GM19467 (cell line): ENCODE measurements around the gene OTOA.
"Not testable (repeated sequence)": the region's sequence is repeated elsewhere in the genome, so short reads cannot be mapped to it uniquely, and the experiment has no call there.

ENCODE experiments used
- ATAC-seq: cut with Tn5 transposase; IDR thresholded peaks from one replicate; pipeline ENCODE4 v1.9.1; 2021; ENCODE audit warnings: mild to moderate bottlenecking, moderate library complexity; ENCODE audit not compliant: unreplicated experiment

OTOA gene

DNA sequence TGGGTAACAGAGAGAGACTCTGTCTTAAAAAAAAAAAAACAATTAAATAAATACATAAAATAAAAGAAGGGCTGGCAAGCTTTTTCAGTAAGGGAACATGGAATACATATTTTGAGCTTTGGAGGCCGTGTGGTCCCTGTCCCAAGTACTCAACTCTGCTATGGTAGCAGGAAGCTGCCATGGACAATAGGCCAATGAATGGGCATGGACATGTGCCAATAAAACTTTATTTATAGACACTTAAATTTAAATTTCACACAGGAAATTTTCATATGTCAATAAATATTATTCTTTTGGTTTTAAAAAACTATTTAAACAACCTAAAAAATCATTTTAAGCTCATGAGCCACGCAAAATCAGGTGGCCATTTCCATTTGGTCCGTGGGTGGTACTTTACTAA lies 3.8 kb downstream of the OTOA start:
- no peak for ATAC-seq

DNA sequence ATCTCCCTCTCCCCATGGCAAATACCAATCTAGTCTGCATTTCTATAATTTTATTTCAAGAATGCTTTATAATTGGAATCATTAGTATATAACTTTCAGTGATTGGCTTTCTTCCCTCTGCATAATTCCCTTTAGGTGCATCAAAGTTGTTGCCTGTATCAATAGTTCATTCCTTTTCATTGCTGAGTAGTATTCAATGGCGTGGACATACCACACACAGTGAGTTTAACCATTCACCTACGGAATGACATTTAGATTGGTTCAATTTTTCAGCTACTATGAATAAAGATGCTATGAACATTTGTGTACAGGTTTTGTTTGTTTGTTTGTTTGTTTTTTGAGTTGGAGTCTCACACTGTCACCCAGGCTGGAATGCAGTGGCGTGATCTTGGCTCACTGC lies 9.7 kb downstream of the OTOA start:
- no peak for ATAC-seq

DNA sequence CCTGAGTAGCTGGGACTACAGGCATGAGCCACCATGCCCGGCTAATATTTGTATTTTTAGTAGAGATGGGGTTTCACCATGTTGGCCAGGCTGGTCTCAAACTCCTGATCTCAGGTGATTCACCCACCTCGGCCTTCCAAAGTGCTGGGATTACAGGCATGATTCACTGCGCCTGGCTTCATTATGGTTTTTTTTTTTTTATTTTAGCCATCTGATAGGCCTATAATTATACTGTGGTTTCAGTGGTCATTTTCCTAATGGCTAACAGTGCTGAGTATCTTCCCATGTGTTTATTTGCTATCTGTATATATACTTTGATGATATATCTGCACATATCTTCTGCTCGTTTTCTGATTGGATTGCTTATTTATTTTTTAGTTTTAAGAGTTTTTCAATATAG lies 10.7 kb downstream of the OTOA start:
- ATAC-seq: not testable (repeated sequence)

DNA sequence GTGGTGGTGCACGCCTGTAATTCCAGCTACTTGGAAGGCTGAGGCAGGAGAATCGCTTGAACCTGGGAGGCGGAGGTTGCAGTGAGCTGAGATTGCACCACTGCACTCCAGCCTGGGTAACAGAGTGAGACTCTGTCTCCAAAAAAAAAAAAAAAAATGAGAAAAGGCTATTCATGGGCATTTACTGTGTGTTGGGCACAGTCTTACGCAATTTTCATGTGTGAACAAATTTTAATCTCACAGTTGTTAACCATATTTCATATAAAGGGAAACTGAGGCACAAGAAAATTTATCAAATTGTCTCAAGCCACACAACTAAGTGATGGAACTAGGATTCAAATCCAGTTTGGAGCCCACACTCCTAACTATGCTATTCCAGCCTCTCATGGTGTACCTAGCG lies 16.9 kb downstream of the OTOA start:
- not testable (repeated sequence) for ATAC-seq

DNA sequence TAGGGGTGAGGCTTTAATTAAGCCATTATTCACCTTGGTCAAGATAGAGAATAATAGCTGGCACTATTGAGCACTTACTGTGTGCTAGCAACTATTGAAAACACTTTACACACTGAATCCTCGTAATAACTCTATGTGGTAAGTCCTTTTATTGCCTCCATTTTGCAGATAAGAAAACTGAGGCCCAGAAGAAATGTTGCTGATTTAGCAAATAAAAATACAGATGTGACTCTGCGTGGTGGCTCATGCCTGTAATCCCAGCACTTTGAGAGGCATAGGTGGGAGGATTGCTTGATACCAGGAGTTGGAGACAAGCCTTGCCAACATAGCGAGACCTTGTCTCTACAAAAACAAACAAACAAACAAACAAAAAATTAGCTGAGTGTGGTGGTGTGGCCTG lies 19.4 kb downstream of the OTOA start:
- ATAC-seq: no peak

DNA sequence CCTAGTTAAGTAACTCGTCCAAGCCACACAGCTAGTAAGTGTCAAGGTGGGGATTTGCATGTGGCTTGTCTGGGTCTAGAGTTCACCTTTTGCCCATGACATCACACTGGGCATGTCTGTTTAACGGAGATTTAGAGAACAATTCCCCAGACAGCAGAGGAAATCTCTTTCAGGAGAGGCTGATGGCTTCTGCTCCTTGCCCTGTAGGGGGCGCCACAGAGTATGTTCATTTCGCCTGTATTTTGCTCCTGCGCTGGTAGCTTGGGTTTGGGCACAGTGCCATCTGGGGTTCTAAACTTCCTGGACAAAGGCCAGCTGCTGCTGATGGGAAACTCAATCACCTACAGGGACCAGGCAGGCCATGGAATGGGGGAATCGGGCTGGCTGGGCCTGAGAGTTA lies 20.4 kb downstream of the OTOA start:
- ATAC-seq: no peak

DNA sequence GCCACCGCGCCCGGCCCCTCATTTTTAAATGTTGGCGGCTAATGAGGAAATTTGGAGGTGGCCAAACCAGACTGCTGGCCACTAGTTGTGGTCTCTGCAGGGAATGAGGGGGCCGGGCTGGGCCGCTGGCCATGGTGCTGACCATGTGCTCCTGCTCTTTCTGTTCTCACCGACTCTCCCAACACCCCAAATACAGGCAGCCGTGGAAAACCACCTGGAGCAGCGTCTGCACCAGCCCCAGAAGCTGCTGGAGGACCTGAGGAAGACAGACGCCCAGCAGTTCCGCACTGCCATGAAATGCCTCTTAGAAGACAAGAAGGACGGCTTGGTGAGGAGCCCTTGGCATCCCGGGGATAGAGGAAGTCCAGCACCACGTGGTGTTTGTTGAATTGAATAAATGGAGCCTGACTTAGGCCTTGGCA lies 21.3 kb downstream of the OTOA start:
- no peak for ATAC-seq

DNA sequence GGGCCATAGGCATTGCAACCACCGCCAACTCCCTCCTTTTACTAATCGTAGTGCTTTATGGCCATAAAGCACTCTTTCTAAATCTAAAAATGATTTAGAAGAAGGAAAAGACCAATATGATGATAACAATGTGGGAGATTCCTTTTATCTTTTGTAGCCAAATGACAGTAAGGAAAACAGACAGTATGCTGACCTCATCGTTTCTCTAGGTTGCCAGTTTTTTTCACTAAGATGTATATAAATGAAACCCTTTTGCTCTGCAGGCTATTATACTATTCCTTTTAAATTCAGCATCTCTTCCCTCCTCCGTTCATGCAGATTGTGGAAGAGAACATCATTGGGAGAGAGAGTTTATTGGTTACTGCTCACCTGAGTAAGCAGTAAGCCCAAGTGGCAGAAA lies 25.3 kb downstream of the OTOA start:
- no peak for ATAC-seq

DNA sequence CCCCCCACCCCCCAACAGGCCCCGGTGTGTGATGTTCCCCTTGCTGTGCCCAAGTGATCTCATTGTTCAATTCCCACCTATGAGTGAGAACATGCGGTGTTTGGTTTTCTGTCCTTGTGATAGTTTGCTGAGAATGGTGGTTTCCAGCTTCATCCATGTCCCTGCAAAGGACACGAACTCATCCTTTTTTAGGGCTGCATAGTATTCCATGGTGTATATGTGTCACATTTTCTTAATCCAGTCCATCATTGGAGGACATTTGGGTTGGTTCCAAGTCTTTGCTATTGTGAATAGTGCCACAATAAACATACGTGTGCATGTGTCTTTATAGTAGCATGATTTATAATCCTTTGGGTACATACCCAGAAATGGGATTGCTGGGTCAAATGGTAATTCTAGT lies 27.2 kb downstream of the OTOA start:
- not testable (repeated sequence) for ATAC-seq

DNA sequence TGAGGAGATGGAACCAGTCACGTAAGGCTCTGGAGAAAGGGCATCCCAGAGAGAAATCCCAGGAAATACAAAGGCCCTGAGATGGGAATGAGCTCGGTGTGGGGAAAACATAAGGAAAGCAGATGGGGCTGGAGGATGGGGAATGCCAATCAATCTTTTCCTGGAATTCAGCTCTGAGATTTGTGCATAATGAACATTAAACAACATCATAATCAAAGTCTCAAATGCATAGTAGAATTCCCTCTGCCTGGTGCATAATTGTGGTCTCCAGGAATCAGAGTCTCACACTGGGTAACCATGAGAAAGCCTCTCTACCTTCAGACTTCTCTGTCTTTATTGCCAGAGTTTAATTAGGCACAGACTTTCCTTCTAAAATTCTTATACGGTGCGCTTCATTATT lies 30.8 kb downstream of the OTOA start:
- ATAC-seq: no peak

DNA sequence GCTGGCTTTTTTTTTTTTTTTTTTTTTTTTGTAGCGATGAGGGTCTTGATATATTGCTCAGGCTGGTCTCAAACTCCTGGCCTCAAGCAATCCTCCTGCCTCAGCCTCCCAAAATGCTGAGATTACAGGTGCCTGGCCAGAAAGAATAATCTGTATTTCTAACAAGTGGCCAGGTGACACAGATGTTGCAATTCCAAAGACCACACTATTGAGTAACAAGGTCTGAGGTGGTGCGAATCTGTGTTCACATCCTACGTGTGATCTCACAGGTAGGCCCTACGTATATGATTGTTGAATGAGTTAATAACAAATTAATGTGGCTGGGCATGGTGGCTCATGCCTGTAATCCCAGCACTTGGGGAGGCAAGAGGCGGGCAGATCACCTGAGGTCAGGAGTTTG lies 33.3 kb downstream of the OTOA start:
- ATAC-seq: no peak

DNA sequence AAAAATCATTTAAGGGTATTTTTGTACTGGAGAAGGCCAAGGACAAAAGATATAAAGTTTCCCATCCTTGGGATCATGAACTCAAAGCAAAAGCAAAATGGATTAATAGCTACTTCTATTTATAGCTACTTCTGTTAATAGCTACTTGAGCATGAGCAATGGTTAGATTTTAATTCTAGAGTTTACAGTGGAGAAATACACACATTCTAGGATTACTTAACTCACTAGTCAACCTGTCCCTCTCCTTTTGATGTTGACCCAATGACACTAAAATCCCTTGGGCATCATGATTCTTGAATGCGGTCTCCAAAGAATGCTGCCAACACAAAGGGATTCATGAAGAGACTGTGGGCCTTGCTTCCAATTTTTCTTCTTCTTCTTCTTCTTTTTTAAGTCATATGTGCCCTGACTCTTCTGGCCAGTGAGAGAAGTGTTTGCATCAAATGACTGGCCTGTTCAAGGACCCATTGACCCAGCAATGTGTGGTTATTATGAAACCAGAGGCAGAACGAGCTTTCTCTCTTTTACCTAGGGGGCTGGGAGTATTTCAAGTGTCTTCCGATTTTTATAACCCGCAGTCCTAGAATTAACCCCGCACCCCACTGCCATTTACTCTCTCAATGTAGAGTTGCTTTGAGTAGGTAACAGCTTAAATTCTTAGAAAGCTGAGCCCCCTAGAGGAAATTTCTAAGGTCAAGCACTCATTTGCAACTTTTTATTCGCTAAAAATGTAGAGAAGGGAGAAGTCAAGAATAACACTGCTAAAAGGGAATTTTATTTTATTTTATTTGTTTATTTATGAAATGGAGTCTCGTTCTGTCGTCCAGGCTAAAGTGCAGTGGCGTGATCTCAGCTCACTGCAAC lies 34.6 kb downstream of the OTOA start:
- no peak for ATAC-seq

DNA sequence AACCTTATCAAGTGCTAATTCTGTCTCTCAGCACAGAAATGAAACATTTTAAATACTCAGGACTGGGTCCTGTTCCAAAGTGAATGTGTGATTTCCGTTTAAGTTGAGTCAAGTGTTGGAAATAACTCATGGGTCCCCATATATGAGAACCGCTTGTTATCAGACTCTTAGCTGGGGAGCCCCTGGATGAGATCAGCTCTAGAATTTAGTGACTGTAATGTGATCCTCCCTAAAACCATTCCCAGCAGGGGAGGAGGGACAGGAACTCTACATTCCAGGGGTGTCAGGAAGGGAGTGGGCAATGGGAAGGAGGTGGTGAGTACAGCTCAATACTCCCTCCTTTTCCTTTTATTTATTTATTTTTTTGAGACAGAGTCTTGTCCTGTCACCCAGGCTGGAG lies 37.5 kb downstream of the OTOA start:
- ATAC-seq: no peak

DNA sequence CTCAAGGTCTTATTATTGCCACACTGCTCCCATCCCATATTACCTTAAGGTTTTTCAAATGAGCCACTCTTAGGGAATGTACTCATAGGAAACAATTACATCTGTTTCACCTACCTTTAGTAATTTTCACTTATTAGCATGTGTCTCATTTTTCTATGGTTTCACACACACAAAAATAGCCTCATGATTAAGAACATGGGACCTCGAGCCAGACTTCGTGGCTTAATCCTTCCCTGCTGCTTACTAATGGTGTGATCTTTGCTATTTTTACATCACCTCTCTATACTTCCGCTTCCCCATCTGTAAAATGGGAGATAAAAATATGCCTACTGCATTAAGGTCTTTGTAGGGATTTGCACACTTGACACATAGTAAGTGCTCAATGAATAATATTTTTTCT lies 38.5 kb downstream of the OTOA start:
- no peak for ATAC-seq

DNA sequence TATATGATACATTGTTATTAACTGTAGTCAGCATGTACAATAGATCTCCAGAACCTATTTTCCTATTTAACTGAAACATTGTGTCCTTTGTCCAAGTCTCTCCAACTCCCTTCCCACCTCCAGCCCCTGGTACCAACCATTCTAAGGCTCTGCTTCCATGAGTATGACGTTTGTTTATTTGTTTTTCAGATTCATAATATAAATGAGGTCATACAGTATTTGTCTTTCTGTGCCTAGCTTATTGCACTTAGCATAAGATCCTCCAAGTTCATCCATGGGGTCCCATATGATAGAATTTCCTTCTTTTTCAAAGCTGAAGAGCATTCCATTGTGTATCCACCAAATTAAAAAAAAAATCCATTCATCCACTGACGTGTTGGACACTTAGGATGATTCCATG lies 39.4 kb downstream of the OTOA start:
- ATAC-seq: no peak

DNA sequence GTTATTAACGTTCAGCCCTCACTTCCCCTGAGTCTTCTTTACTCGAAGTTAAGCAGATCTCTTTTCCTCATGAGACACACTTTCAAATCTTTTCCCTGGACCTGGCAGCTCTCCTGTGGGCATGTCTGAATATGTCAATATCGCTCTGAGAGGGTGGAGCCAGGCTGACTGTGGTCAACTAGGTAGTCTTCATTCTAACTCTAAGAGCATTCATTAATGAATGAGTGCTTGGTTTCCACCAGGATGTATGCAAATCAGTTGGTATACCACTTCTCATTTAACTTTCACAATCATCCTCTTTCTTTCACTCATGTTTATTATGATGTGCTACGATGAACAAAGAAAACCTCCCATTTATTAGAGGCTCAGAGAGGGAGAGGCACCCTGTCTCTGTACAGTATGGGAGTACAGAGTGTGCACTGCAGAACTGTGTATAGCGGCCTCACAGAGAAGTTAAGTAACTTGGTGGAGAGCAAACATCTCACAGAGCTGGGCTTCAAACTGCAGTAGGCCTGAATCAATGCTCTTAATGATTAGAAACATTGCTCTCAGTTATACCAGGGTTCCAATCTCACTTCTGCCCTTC lies 39.9 kb downstream of the OTOA start:
- peak; percentile 84 for ATAC-seq

DNA sequence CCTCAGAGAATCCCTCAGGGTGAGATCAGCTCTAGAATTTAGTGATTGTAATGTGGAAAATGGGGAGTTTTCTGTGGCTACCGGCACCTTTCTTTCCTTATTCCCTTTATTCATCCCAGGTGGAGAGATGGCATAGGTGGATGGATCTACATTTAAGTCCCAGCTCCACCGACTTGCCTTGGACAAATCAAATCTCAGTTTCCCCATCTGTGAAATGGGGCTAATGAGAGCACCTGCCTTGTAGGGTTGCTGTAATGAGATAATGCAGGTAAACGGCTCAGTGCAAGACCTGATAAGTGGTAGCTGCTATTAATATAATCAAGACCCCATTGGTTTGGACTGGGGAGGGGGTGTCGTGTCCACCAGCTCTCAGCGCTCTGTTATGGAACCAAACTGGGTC lies 40.5 kb downstream of the OTOA start:
- ATAC-seq: no peak

DNA sequence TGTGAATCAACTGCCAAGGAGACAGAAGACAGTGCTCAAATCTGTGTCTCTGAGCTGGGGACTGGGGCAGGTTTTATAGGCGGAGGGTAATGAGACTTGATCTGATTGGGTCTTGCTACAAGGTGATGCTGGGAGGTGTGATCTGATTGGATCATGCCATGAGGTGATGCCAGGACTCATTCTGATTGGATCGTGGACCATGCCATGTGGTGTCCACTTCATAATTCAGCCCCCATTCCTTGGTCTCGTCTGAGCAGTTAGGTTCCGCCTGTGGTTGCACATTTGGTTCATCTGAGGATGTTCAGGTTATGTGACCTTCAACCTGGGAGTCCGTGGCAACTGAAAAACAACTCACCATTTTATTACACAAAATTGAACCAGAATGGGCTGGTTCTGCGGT lies 41.0 kb downstream of the OTOA start:
- ATAC-seq: no peak

DNA sequence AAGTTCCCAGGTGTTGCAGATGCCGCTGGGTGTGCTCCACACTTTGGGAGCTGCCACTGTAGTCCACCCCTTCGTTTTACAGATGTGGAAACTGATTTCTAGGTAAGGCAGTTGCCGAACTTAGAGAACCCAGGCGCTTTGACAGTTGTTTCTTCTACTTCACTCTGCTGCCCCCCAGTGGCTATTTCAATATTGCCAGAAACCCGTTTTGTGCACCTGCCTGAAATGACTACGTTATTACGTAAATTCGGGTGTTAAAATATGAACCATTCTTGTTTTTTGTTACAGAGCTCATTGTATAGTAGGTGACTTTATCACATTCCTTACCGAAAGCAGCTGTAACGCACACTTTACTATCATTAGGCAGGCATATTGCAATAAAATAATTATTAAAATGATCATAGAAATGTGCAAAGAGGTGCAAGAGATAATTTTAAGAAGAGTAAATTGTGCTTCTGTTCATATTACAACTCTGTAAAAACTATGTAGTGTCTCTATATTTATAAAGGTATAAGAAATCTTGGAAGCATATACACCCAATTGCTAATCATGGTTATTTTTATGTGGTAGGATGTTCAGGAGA lies 44.9 kb downstream of the OTOA start:
- ATAC-seq: no peak

DNA sequence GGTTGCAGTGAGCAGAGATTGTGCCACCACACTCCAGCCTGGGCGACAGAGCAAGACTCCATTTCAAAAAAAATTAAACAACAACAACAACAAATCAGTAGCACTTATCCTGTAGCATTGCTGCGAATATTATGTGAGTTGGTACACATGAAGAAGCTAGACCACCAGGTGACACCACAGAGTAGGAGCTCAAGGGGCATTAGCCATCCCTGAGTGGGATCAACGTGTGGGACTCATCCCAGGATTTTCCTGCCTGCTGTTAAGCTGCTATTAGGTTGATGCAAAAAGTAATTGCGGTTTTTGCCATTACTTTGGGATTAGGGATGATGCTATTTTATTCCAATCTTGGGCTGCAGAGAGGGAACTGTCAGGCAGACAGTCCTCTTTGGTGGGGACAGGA lies 47.2 kb downstream of the OTOA start:
- ATAC-seq: no peak

DNA sequence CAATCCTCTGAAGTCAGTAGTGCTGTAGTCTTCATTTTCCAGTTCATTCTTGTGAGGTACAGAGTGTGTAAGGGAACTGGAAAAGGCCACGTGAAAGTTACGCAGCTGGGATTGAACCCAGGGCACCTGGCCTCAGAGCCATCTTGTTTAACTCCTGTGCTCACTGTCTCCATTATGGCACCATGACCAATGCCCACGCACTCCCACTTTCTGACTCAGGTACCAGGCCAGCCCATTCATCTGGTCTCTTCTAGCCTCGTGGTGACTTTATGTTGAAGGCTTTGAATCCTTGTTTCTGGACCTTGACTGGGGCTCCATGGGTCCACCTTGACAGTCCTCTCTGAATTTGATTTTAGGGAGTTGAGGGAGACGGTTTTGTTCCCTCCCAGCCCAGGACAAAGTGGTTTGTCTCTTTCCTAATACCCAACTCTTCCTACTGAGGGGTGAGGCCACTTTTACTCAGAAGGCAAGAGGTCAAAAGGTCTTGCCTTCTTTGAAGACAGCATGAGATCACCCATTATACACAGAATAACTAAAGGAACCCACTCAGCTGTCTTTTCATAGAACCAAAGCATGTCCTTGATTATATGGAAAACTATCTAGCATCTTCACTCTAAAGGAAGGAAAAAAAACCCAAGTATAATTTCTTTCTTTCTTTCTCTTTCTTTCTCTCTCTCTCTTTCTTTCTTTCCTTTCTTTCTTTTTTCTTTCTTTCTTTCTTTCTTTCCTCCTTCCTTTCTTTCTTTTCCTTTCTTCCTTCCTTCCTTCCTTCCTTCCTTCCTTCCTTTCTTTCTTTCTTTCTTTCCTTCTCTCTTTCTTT lies 50.0 kb downstream of the OTOA start:
- no peak for ATAC-seq

DNA sequence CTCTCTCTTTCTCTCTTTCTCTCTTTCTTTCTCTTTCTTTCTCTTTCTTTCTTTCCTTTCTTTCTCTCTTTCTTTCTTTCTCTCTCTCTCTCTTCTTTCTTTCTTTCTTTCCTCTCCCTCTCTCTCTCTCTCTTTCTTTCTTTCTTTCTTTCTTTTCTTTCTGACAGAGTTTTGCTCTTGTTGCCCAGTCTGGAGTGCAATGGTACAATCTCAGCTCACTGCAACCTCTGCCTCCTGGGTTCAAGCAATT lies 50.5 kb downstream of the OTOA start:
- ATAC-seq: not testable (repeated sequence)
